CD8-positive, alpha-beta memory T cell (primary cell): Measurements from ENCODE around the gene BMP8B. TPM values are rescaled to one million over a fixed set of nuclear protein-coding genes. Genes with fewer than 3 reads are reported as not detected.
"Not testable (repeated sequence)": the region's sequence is repeated elsewhere in the genome, so short reads cannot be mapped to it uniquely, and the experiment has no call there.

Experiments
- CTCF ChIA-PET: fragments of 350-600 bp; sonication (Branson Sonifier 250); formaldehyde crosslinking; loops from one replicate; lab custom pipeline; 2021; ENCODE audit warnings: antibody characterized with exemption; lab: Charles Lee
- POLR2A ChIA-PET: fragments of 350-600 bp; sonication (Branson Sonifier 250); formaldehyde crosslinking; loops from one replicate; lab custom pipeline; 2021; ENCODE audit warnings: antibody characterized with exemption; lab: Charles Lee
- DNase-seq, 5 donors: peaks; one replicate each; pipeline versions ENCODE4 v3.0.0 to v3.0.0-alpha.2; 2020 to 2022; ENCODE audit warnings: mixed read lengths in 1 of 5
- H3K27ac ChIP-seq: one replicate; pipeline ENCODE4 v1.7.0; 2013; ENCODE audit warnings: low read depth, mild to moderate bottlenecking, low read length, moderate library complexity
- H3K27me3 ChIP-seq: 2 replicates; pipeline ENCODE4 v1.7.0; 2013; ENCODE audit warnings: low read length, mild to moderate bottlenecking; ENCODE audit not compliant: insufficient read depth, poor library complexity, severe bottlenecking
- H3K36me3 ChIP-seq: 2 replicates; pipeline ENCODE4 v1.7.0; 2013; ENCODE audit warnings: mild to moderate bottlenecking, low read length, moderate library complexity; ENCODE audit not compliant: insufficient read depth
- H3K4me1 ChIP-seq: 2 replicates; pipeline ENCODE4 v1.7.0; 2013; ENCODE audit warnings: mild to moderate bottlenecking, low read length, moderate library complexity; ENCODE audit not compliant: insufficient read depth
- H3K4me3 ChIP-seq: 2 replicates; pipeline ENCODE4 v1.7.0; 2013; ENCODE audit warnings: mild to moderate bottlenecking, low read length
- H3K9me3 ChIP-seq: 2 replicates; pipeline ENCODE4 v1.7.0; 2013; ENCODE audit warnings: mild to moderate bottlenecking, low read length
- H3K27ac Mint-ChIP-seq, 8 donors: one replicate each; pipeline ENCODE4 v1.8.0; 2020 to 2021; ENCODE audit warnings: mixed read lengths in 8 of 8, mild to moderate bottlenecking in 6 of 8, inconsistent platforms in 3 of 8, moderate library complexity in 3 of 8
- H3K27me3 Mint-ChIP-seq, 2 donors: one replicate each; pipeline ENCODE4 v1.8.0; 2020 to 2021; ENCODE audit warnings: mixed read lengths in 2 of 2, mild to moderate bottlenecking in 1 of 2, moderate library complexity in 1 of 2
- H3K36me3 Mint-ChIP-seq, 3 donors: one replicate each; pipeline ENCODE4 v1.8.0; 2020 to 2021; ENCODE audit warnings: mixed read lengths in 3 of 3, inconsistent platforms in 1 of 3, mild to moderate bottlenecking in 1 of 3
- H3K4me1 Mint-ChIP-seq, 3 donors: one replicate each; pipeline ENCODE4 v1.8.0; 2020 to 2021; ENCODE audit warnings: mixed read lengths in 3 of 3, inconsistent platforms in 1 of 3, mild to moderate bottlenecking in 1 of 3
- H3K4me3 Mint-ChIP-seq, 7 donors: one replicate each; pipeline ENCODE4 v1.8.0; 2020 to 2021; ENCODE audit warnings: mixed read lengths in 7 of 7, mild to moderate bottlenecking in 6 of 7, moderate library complexity in 4 of 7, inconsistent platforms in 2 of 7
- H3K9me3 Mint-ChIP-seq, 5 donors: one replicate each; pipeline ENCODE4 v1.8.0; 2020 to 2022; ENCODE audit warnings: mixed read lengths in 5 of 5, mild to moderate bottlenecking in 3 of 5, moderate library complexity in 2 of 5, inconsistent platforms in 1 of 5
- polyA plus RNA-seq: library from polyadenylated mRNA; unstranded; fragments of 300-500 nt; fragmentation: Illumina TruSeq; gene quantifications from one replicate; pipeline ENCODE4 v1.2.3, GENCODE V29; 2021
- total RNA-seq, 2 experiments: library from RNA; stranded (reverse); gene quantifications; one replicate each; pipeline ENCODE4 v1.2.3, GENCODE V29; 2021

Gene BMP8B
- total and polyA plus RNA-seq, 3 experiments from 2014 or later = 0.14 to 1.2 (median 0.91) TPM

GRCh38 chr1:39829791-39830533, 41.3 kb upstream of the BMP8B start:
- peak overlapping the region in 1 of 8 donors; percentile 10 for H3K27ac Mint-ChIP-seq
- no peak overlapping the region for H3K4me3 Mint-ChIP-seq
- H3K9me3 Mint-ChIP-seq = no peaks in the 10 kb centered on the region
- Histone ChIP-seq H3K9me3 (no peaks in the 10 kb centered on the region), H3K36me3 (no peaks in the 10 kb centered on the region), H3K27ac (no peak overlapping the region), H3K27me3 (no peaks in the 10 kb centered on the region), H3K4me3 (no peak overlapping the region), H3K4me1 (no peaks in the 10 kb centered on the region)
- POLR2A ChIA-PET = interaction anchor here (0.8 kb wide), 1 partner anchor 52 kb away, joined by 4 read pairs; no protein-coding TSS in a partner anchor
- no peak for DNase-seq
- CTCF ChIA-PET = no interaction called here
- H3K27me3 Mint-ChIP-seq = peaks cover 6 to 23% of the 10 kb centered on the region in 2 donors
- H3K36me3 Mint-ChIP-seq = peaks cover 0 to under 1% (median 0%) of the 10 kb centered on the region in 3 donors
- H3K4me1 Mint-ChIP-seq = no peaks in the 10 kb centered on the region

DNA sequence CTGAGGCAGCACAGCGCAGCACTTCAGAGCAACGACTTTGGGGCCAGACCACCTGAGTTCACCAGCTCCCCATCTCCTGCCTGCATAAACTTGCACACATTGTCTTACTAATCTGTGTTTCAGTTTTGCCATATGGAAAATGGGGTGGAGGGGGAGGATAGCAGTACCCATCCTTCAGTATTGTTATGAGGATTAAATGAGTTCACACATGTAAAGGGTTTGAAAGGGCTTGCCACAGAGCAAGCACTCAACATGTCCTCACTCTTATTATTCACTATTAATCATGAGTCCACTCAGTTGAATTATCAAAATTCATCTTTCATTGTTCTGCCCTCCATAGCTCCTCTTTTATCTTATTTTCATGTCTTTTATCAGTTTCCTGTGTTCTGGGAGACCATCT, 40.1 kb upstream of the BMP8B start:
- Histone ChIP-seq H3K9me3 (no peaks in the 10 kb centered on the region), H3K27me3 (no peaks in the 10 kb centered on the region), H3K27ac (no peak overlapping the region), H3K36me3 (no peaks in the 10 kb centered on the region), H3K4me3 (no peak overlapping the region), H3K4me1 (no peaks in the 10 kb centered on the region)
- no peak overlapping the region for H3K4me3 Mint-ChIP-seq
- no peaks in the 10 kb centered on the region for H3K36me3 Mint-ChIP-seq
- H3K27ac Mint-ChIP-seq = no peak overlapping the region
- H3K9me3 Mint-ChIP-seq = no peaks in the 10 kb centered on the region
- H3K27me3 Mint-ChIP-seq = peaks cover 6 to 30% of the 10 kb centered on the region in 2 donors
- POLR2A ChIA-PET = no interaction called here
- no peaks in the 10 kb centered on the region for H3K4me1 Mint-ChIP-seq
- DNase-seq = no peak
- CTCF ChIA-PET = interaction anchor here (1.6 to 1.9 kb wide), 2 partner anchors 11 to 30 kb away, joined by 4 read pairs; no protein-coding TSS in a partner anchor

- POLR2A ChIA-PET = not testable (repeated sequence)
These were observed 39.6 kb upstream of the BMP8B start for GRCh38 chr1:39828255-39828654.

GRCh38 chr1:39827201-39827600, 38.5 kb upstream of the BMP8B start:
- no peaks in the 10 kb centered on the region for H3K4me1 Mint-ChIP-seq

More at GRCh38 chr1:39828255-39828654, 39.6 kb upstream of the BMP8B start:
- H3K27me3 ChIP-seq, DNase-seq, H3K4me1 ChIP-seq, H3K27ac ChIP-seq, H3K9me3 Mint-ChIP-seq, H3K36me3 Mint-ChIP-seq, H3K27ac Mint-ChIP-seq, H3K9me3 ChIP-seq, H3K4me1 Mint-ChIP-seq, H3K4me3 ChIP-seq, H3K36me3 ChIP-seq, H3K4me3 Mint-ChIP-seq: not testable (repeated sequence)
- H3K27me3 Mint-ChIP-seq = peaks cover 6 to 30% of the 10 kb centered on the region in 2 donors
- CTCF ChIA-PET = interaction anchor here (1.6 to 1.9 kb wide), 2 partner anchors 11 to 29 kb away, joined by 4 read pairs; no protein-coding TSS in a partner anchor

GRCh38 chr1:39826583-39826982, 37.9 kb upstream of the BMP8B start:
- Histone ChIP-seq H3K27me3 (no peaks in the 10 kb centered on the region), H3K27ac (no peak overlapping the region), H3K4me1 (no peaks in the 10 kb centered on the region), H3K36me3 (no peaks in the 10 kb centered on the region), H3K9me3 (no peaks in the 10 kb centered on the region), H3K4me3 (no peak overlapping the region)
- no peak overlapping the region for H3K4me3 Mint-ChIP-seq
- H3K9me3 Mint-ChIP-seq = no peaks in the 10 kb centered on the region
- ChIA-PET CTCF (no interaction called here), POLR2A (no interaction called here)
- DNase-seq = no peak
- H3K4me1 Mint-ChIP-seq = no peaks in the 10 kb centered on the region
- H3K36me3 Mint-ChIP-seq = peaks cover 0 to 7% (median 0%) of the 10 kb centered on the region in 3 donors
- no peak overlapping the region for H3K27ac Mint-ChIP-seq
- H3K27me3 Mint-ChIP-seq = peaks cover 6 to 39% of the 10 kb centered on the region in 2 donors

More at GRCh38 chr1:39827201-39827600, 38.5 kb upstream of the BMP8B start:
- no peak overlapping the region for H3K27ac ChIP-seq
- H3K9me3 ChIP-seq = no peaks in the 10 kb centered on the region
- Mint-ChIP-seq H3K4me3 (no peak overlapping the region), H3K36me3 (peaks cover 0 to 4% (median 0%) of the 10 kb centered on the region in 3 donors), H3K9me3 (no peaks in the 10 kb centered on the region), H3K27ac (no peak overlapping the region), H3K27me3 (peaks cover 6 to 35% of the 10 kb centered on the region in 2 donors)
- no peaks in the 10 kb centered on the region for H3K4me1 ChIP-seq
- CTCF ChIA-PET = interaction anchor here (1.6 kb wide), 1 partner anchor 28 kb away, joined by 4 read pairs; no protein-coding TSS in a partner anchor
- H3K36me3 ChIP-seq = no peaks in the 10 kb centered on the region
- no peaks in the 10 kb centered on the region for H3K27me3 ChIP-seq
- no peak overlapping the region for H3K4me3 ChIP-seq
- no peak for DNase-seq
- POLR2A ChIA-PET = no interaction called here

GRCh38 chr1:39825432-39825941, 36.8 kb upstream of the BMP8B start:
- H3K9me3 Mint-ChIP-seq = no peaks in the 10 kb centered on the region
- H3K27ac ChIP-seq = no peak overlapping the region

GRCh38 chr1:39823450-39823849, 34.8 kb upstream of the BMP8B start:
- H3K4me3 Mint-ChIP-seq, H3K9me3 Mint-ChIP-seq, DNase-seq, H3K4me1 Mint-ChIP-seq, H3K36me3 Mint-ChIP-seq, H3K4me3 ChIP-seq, H3K4me1 ChIP-seq, H3K27me3 ChIP-seq, H3K36me3 ChIP-seq, POLR2A ChIA-PET, H3K9me3 ChIP-seq, H3K27ac Mint-ChIP-seq, H3K27ac ChIP-seq: not testable (repeated sequence)
- H3K27me3 Mint-ChIP-seq = peaks cover 6 to 45% of the 10 kb centered on the region in 2 donors
- CTCF ChIA-PET = interaction anchor here (1.6 to 7.8 kb wide), 2 partner anchors 77 to 79 kb away, joined by 3 to 110 read pairs; partner anchors contain the start of gene MYCL

More at GRCh38 chr1:39825432-39825941, 36.8 kb upstream of the BMP8B start:
- DNase-seq = no peak
- Histone ChIP-seq H3K4me3 (no peak overlapping the region), H3K9me3 (no peaks in the 10 kb centered on the region), H3K36me3 (no peaks in the 10 kb centered on the region), H3K4me1 (no peaks in the 10 kb centered on the region), H3K27me3 (no peaks in the 10 kb centered on the region)
- Mint-ChIP-seq H3K36me3 (peaks cover 0 to 7% (median 0%) of the 10 kb centered on the region in 3 donors), H3K27ac (peak overlapping the region in 1 of 8 donors; percentile 36), H3K27me3 (peaks cover 6 to 43% of the 10 kb centered on the region in 2 donors), H3K4me3 (no peak overlapping the region), H3K4me1 (no peaks in the 10 kb centered on the region)
- ChIA-PET POLR2A (no interaction called here), CTCF (no interaction called here)

DNA sequence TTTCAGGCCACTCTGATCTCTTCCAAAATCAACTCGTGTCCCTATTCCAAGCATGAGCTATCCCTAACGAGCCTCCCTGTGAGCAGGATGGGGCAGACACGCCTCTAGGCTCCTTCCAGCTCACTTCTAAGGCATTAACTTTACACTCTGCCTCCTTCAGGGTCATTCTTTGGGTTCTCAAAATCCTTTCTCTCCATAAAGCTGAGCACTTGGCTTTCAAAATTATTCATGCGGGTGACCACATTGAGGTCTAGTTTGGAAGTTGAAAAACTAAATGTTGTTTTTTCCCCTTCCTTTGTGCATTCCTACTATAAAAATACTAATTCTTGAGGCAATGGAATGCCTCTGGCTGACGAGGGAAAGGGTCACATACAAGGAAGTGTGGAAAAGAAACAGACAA, 33.5 kb upstream of the BMP8B start:
- no peaks in the 10 kb centered on the region for H3K36me3 ChIP-seq
- no peak overlapping the region for H3K4me3 ChIP-seq
- H3K4me3 Mint-ChIP-seq = no peak overlapping the region
- CTCF ChIA-PET = interaction anchor here (0.7 to 7.8 kb wide), 2 partner anchors 78 to 152 kb away, joined by 3 to 110 read pairs; partner anchors contain the start of gene MYCL
- no peak for DNase-seq
- no peaks in the 10 kb centered on the region for H3K27me3 ChIP-seq
- peaks cover 0 to 7% (median 0%) of the 10 kb centered on the region in 3 donors for H3K36me3 Mint-ChIP-seq
- H3K27ac Mint-ChIP-seq = peak overlapping the region in 1 of 8 donors; percentile 63
- no peaks in the 10 kb centered on the region for H3K9me3 ChIP-seq
- POLR2A ChIA-PET = interaction anchor here (0.7 kb wide), 1 partner anchor 211 kb away, joined by 3 read pairs; no protein-coding TSS in a partner anchor
- H3K4me1 ChIP-seq = peaks cover 5% of the 10 kb centered on the region
- peaks cover 5% of the 10 kb centered on the region in 3 donors for H3K4me1 Mint-ChIP-seq
- H3K9me3 Mint-ChIP-seq = no peaks in the 10 kb centered on the region
- no peak overlapping the region for H3K27ac ChIP-seq
- H3K27me3 Mint-ChIP-seq = peaks cover 3 to 43% of the 10 kb centered on the region in 2 donors
